GM12878 (cell line): ENCODE data around the gene CCDC141. TPM values are rescaled to one million over a fixed set of nuclear protein-coding genes. Genes with fewer than 3 reads are reported as not detected.
A peak's percentile ranks its signal among the peaks of the same experiment; 100 is the strongest.

Source experiments
- ATAC-seq: fragments of 200-7000 bp; cut with Tn5 transposase; 3 replicates; pipeline ENCODE4 v1.9.1; 2020; ENCODE audit warnings: mild to moderate bottlenecking, moderate library complexity
- BruUV-seq: library from RNA; stranded (reverse); fragments of 400-500 nt; replicated peaks from 2 replicates; lab custom pipeline; 2021; lab: Mats Ljungman, UMichigan
- CTCF ChIA-PET: fragments of 300-600 bp; sonication (Branson Sonifier 250); formaldehyde crosslinking; extraction: SDS; loops from one replicate; lab custom pipeline; 2021; ENCODE audit warnings: inconsistent platforms; lab: Yijun Ruan, JAX
- POLR2A ChIA-PET: fragments of 350-600 bp; formaldehyde crosslinking; extraction: SDS; loops from one replicate; lab custom pipeline; 2021; ENCODE audit warnings: inconsistent platforms; lab: Charles Lee
- RAD21 ChIA-PET: fragments of 300-600 bp; sonication (Branson Sonifier 250); formaldehyde crosslinking; loops from one replicate; lab custom pipeline; 2023; ENCODE audit warnings: antibody characterized with exemption; ENCODE audit not compliant: unreplicated experiment; lab: Charles Lee
- SMC1A ChIA-PET: fragments of 300-600 bp; sonication (Branson Sonifier 250); formaldehyde crosslinking; loops from one replicate; lab custom pipeline; 2023; ENCODE audit not compliant: unreplicated experiment, uncharacterized antibody; lab: Charles Lee
- DNase-seq: peaks from one replicate; pipeline ENCODE4 v3.0.0-alpha.2; 2011; ENCODE audit warnings: low read depth, low spot score
- FAIRE-seq: peaks from 3 replicates; lab custom pipeline; 2011; peaks lifted over from hg19 to GRCh38; lab: Jason Lieb, UNC
- H2AFZ ChIP-seq: 2 replicates; pipeline ENCODE4 v1.6.0; 2011; ENCODE audit warnings: low read depth, low read length, control low read depth; ENCODE audit not compliant: control insufficient read depth
- H3K27ac ChIP-seq: 2 replicates; pipeline ENCODE4 v1.5.1; 2011; ENCODE audit warnings: control low read depth; ENCODE audit not compliant: control insufficient read depth, insufficient read depth
- H3K27me3 ChIP-seq, 2 experiments: replicated peaks in 1 of 2; 2 replicates each; pipeline versions ENCODE4 v1.6.0 to v1.6.1; 2011; ENCODE audit warnings: low read length in 1 of 2; ENCODE audit not compliant: control insufficient read depth in 2 of 2, insufficient read depth in 2 of 2
- H3K36me3 ChIP-seq, 2 experiments: 2 replicates each; pipeline ENCODE4 v1.5.1; 2011; ENCODE audit warnings: low read length in 1 of 2; ENCODE audit not compliant: control insufficient read depth in 2 of 2, insufficient read depth in 2 of 2
- H3K4me1 ChIP-seq: 2 replicates; pipeline ENCODE4 v1.6.1; 2011; ENCODE audit warnings: mild to moderate bottlenecking, low read length, moderate library complexity, mixed read lengths; ENCODE audit not compliant: control insufficient read depth, insufficient read depth
- H3K4me2 ChIP-seq: 2 replicates; pipeline ENCODE4 v1.6.0; 2011; ENCODE audit warnings: control low read depth; ENCODE audit not compliant: control insufficient read depth, insufficient read depth
- H3K4me3 ChIP-seq: fragments of 200-600 bp; sonication (generic); 2 replicates; pipeline ENCODE4 v1.5.1; 2016
- H3K79me2 ChIP-seq: 2 replicates; pipeline ENCODE4 v1.6.0; 2011; ENCODE audit warnings: low read length; ENCODE audit not compliant: control insufficient read depth, insufficient read depth
- H3K9ac ChIP-seq: 2 replicates; pipeline ENCODE4 v1.8.0; 2011; ENCODE audit warnings: low read length, control low read depth, mixed read lengths; ENCODE audit not compliant: control insufficient read depth, insufficient read depth
- H3K9me3 ChIP-seq: replicated peaks from 3 replicates; pipeline ENCODE4 v1.5.1; 2011; ENCODE audit warnings: mild to moderate bottlenecking, low read length; ENCODE audit not compliant: control insufficient read depth, insufficient read depth
- H4K20me1 ChIP-seq: 2 replicates; pipeline ENCODE4 v1.6.0; 2011; ENCODE audit not compliant: control insufficient read depth, insufficient read depth
- BACH1 ChIP-seq: fragments of 450-650 bp; IDR thresholded peaks from 2 replicates; pipeline ENCODE4 v1.6.1; 2017; ENCODE audit warnings: mild to moderate bottlenecking, borderline replicate concordance
- BCL11A ChIP-seq: IDR thresholded peaks from 2 replicates; pipeline ENCODE4 v1.6.1; 2011; ENCODE audit warnings: low read depth, low read length
- BCL3 ChIP-seq: IDR thresholded peaks from 2 replicates; pipeline ENCODE4 v1.6.1; 2011; ENCODE audit warnings: borderline replicate concordance, low read depth, mild to moderate bottlenecking, moderate library complexity, low read length; ENCODE audit not compliant: insufficient read depth, poor library complexity, severe bottlenecking
- BHLHE40 ChIP-seq, 2 experiments: fragments of 450-650 bp in 1 of 2; IDR thresholded peaks; 2 replicates each; pipeline ENCODE4 v1.6.1; 2011 to 2017; ENCODE audit warnings: low read depth in 2 of 2, borderline replicate concordance in 1 of 2, improper control_type of control experiment in 1 of 2, low read length in 1 of 2, mild to moderate bottlenecking in 1 of 2
- EED ChIP-seq: sonication (generic); IDR thresholded peaks from 2 replicates; pipeline ENCODE4 v1.6.1; 2016; ENCODE audit warnings: antibody characterized with exemption, low read depth
- ELK1 ChIP-seq: IDR thresholded peaks from 2 replicates; pipeline ENCODE4 v1.6.1; 2012; ENCODE audit warnings: low read depth, low read length, improper control_type of control experiment
- MYC ChIP-seq: IDR thresholded peaks from 2 replicates; pipeline ENCODE4 v1.6.1; 2011; ENCODE audit warnings: mild to moderate bottlenecking, low read length, moderate library complexity, inconsistent platforms; ENCODE audit not compliant: insufficient read depth, insufficient replicate concordance, insufficient read length, severe bottlenecking
- NR2C2 ChIP-seq: IDR thresholded peaks from 2 replicates; pipeline ENCODE4 v1.6.1; 2011; ENCODE audit warnings: borderline replicate concordance, low read depth; ENCODE audit not compliant: control insufficient read depth, insufficient read length
- POLR2AphosphoS2 ChIP-seq: IDR thresholded peaks from 2 replicates; pipeline ENCODE4 v1.6.1; 2011; ENCODE audit warnings: low read depth, mild to moderate bottlenecking, low read length, improper control_type of control experiment, moderate library complexity
- POU2F2 ChIP-seq: IDR thresholded peaks from 3 replicates; pipeline ENCODE4 v1.6.1; 2011; ENCODE audit warnings: low read depth, mild to moderate bottlenecking, low read length, borderline replicate concordance
- RAD21 ChIP-seq: IDR thresholded peaks from 2 replicates; pipeline ENCODE4 v1.6.1; 2011; ENCODE audit warnings: mild to moderate bottlenecking, low read depth, low read length, moderate library complexity; ENCODE audit not compliant: insufficient read depth
- SMARCA5 ChIP-seq: fragments of 450-650 bp; IDR thresholded peaks from 2 replicates; pipeline ENCODE4 v1.6.1; 2017; ENCODE audit warnings: mild to moderate bottlenecking
- WGBS: methylation state at CpG from one replicate; pipeline ENCODE4 v1.1.6; 2016; ENCODE audit warnings: low lambda C conversion rate; ENCODE audit not compliant: insufficient replicate concordance, insufficient coverage; ENCODE audit errors: missing lambda C conversion rate; 5-methylcytosine and 5-hydroxymethylcytosine counted together
- in situ Hi-C: fragments of 300-500 bp; cut with MboI; formaldehyde crosslinking; loops from 9 replicates; pipeline ENCODE4 v1.14.3; 2018; ENCODE audit warnings: mixed read lengths
- intact Hi-C: fragments of 100-400 bp; cut with micrococcal nuclease; formaldehyde crosslinking; loops from one replicate; pipeline ENCODE4 v1.14.2; 2022; ENCODE audit not compliant: unreplicated experiment
- polyA plus RNA-seq, 11 experiments: library from polyadenylated mRNA; depleted of rRNA in 4 of 11; unstranded in 6 of 11; stranded (reverse) in 5 of 11; fragments of >200 nt; fragmentation: Nextera tagmentation in 4 of 11; fragmentation: Illumina TruSeq in 1 of 11; extraction: Ambion mirVana in 4 of 11; extraction: Trizol in 1 of 11; gene quantifications; 1 replicate in 1 of 11; 2 replicates in 10 of 11; pipeline versions ENCODE4 v1.2.1 to v1.2.3, GENCODE V29; 2011 to 2016; ENCODE audit warnings: inconsistent platforms in 2 of 11, missing spikeins in 2 of 11, low read depth in 1 of 11
- total RNA-seq, 4 experiments: library from RNA; depleted of rRNA in 3 of 4; stranded (reverse); fragments of >200 nt in 3 of 4; fragmentation: Illumina TruSeq in 1 of 4; extraction: Trizol in 1 of 4; gene quantifications; 2 replicates each; pipeline versions ENCODE4 v1.2.1 to v1.2.3, GENCODE V29; 2013 to 2021
- TF ChIP-seq, protein P1 (sequence below): fragments of 450-650 bp; conservative IDR thresholded peaks from 2 replicates; pipeline ENCODE4 v1.6.1; 2017; ENCODE audit warnings: mild to moderate bottlenecking, moderate library complexity

CCDC141 gene
- total and polyA plus RNA-seq, 10 of the 15 experiments (the other 5 are each of a cell fraction or from before 2014, with no cell fraction given) = 0.84 to 12.5 (median 3.6) TPM

DNA sequence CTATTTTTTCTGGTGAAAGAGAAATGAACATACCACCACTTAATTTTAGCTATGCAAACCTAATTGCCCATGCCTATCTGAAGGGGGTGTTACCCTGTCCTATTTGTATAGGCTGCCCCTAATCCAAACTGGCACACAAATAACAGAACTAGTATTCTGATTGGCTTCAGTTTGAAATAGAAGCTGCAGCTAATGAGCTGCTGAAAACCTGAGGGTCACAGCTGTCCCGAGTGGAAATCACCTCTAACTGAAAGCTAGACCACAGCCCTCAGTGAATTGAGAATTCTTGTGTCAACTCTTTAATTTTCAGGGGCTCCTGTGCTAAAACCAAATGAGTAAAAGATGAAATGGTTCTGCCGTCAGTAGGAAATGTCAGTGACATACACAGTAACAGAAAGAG lies 28.7 kb downstream of the CCDC141 start (continued):
- TF ChIP-seq BACH1 (peak; percentile 32; the same call in 1 of the 2 replicates), EED (peak; percentile 30; the same call in 1 of the 2 replicates), NR2C2 (no peak), BCL3 (no peak), BCL11A (peak; percentile 91), SMARCA5 (0 out of 2 replicates have a peak, but pooled peaks have one; percentile 44), POLR2AphosphoS2 (no peak), BHLHE40 (IDR thresholded peaks at IDR 0.05; ENCODE audit: borderline replicate concordance in 1 of 2, low read depth in 2 of 2, low read length in 1 of 2) (peak in 1 of 2 experiments; percentile 31; a peak in 1 of 4 replicates)

GRCh38 chr2:179020156-179020750 lies 29.7 kb downstream of the CCDC141 start:
- ChIA-PET RAD21 (interaction anchor here (0.7 to 6.7 kb wide), 32 partner anchors 12 to 259 kb away, joined by 3 to 122 read pairs (median 4); partner anchors contain the start of gene CCDC141), POLR2A (interaction anchor here (1.0 to 5.8 kb wide), 9 partner anchors 12 to 254 kb away, joined by 3 to 49 read pairs (median 7); partner anchors contain the start of gene CCDC141), SMC1A (interaction anchor here (0.6 to 9.5 kb wide), 51 partner anchors 10 to 258 kb away, joined by 3 to 142 read pairs (median 6); partner anchors contain the start of gene CCDC141), CTCF (interaction anchor here (0.8 to 8.9 kb wide), 60 partner anchors 8 to 320 kb away, joined by 3 to 173 read pairs (median 5); partner anchors contain the start of gene CCDC141)
- Histone ChIP-seq H3K4me2 (no peak overlapping the region), H3K79me2 (no peaks in the 10 kb centered on the region; the same call in 1 of the 2 replicates), H3K27ac (peak overlapping the region; percentile 71; the same call in 1 of the 2 replicates), H3K9ac (no peak overlapping the region), H2AFZ (peak overlapping the region; percentile 65; the same call in 1 of the 2 replicates), H3K9me3 (peaks cover 2% of the 10 kb centered on the region), H3K27me3 (no peaks in the 10 kb centered on the region), H3K4me1 (peaks cover 34% of the 10 kb centered on the region), H3K4me3 (no peak overlapping the region), H4K20me1 (no peaks in the 10 kb centered on the region), H3K36me3 (no peaks in the 10 kb centered on the region)
- FAIRE-seq = no peak
- ATAC-seq = peak; percentile 73
- in situ Hi-C loops = no loop called here
- BruUV-seq = no TSS peak
- intact Hi-C loops = loop anchor here (1.0 to 5.0 kb wide), 5 partner anchors 77 to 224 kb away; no protein-coding TSS in a partner anchor
- WGBS = 33% methylated on average over 3 of the region's 3 CpGs
- no peak for DNase-seq
- TF ChIP-seq MYC = no peak
- 0 out of 3 replicates have a peak, but pooled peaks have one; percentile 49 for TF ChIP-seq POU2F2
- TF ChIP-seq ELK1 = no peak
- peak; percentile 89 for TF ChIP-seq RAD21
- TF ChIP-seq, protein P1, sequence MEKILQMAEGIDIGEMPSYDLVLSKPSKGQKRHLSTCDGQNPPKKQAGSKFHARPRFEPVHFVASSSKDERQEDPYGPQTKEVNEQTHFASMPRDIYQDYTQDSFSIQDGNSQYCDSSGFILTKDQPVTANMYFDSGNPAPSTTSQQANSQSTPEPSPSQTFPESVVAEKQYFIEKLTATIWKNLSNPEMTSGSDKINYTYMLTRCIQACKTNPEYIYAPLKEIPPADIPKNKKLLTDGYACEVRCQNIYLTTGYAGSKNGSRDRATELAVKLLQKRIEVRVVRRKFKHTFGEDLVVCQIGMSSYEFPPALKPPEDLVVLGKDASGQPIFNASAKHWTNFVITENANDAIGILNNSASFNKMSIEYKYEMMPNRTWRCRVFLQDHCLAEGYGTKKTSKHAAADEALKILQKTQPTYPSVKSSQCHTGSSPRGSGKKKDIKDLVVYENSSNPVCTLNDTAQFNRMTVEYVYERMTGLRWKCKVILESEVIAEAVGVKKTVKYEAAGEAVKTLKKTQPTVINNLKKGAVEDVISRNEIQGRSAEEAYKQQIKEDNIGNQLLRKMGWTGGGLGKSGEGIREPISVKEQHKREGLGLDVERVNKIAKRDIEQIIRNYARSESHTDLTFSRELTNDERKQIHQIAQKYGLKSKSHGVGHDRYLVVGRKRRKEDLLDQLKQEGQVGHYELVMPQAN = 0 out of 2 replicates have a peak, but pooled peaks have one; percentile 26
